ENCODE measurements around the gene PREP.

DNA sequence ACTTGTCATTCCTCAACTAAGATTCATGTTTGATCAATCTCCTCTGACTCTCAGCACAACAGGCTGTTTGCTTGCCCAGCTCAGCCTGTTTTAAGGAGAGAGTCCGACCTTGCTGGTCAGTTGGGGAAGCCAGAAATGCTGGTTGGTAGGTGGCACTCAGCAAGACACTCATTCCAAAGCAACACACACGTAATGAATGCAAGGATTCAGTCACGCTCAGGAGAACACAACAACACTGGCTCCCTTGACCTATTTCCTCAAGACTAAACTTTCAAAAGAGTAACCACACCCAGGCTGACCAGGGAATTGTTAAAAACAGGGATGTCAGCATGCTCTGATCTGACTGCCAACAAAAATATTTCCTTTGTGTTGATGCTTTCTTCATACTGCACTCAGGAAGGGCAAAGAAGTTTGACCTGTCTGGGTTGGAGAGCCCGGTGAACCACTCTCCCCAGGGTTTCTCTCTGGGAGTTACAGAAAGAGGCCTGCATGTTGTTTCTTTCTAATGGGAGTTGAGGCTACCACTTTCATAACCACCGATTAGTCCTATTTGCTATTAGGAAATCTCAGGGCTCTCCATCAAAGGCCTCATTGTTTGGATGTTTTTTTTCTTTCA is 25.6 kb upstream of the PREP start:
- TF ChIP-seq CTCF (IDR thresholded peaks at IDR 0.05 in 4 of 5, conservative IDR thresholded peaks at IDR 0.05 in 1 of 5) (no peak), POLR2A (IDR thresholded peaks at IDR 0.05) (no peak)
